MM.1S (cell line): ENCODE measurements around the gene RPS6KA2.

Experiments used
- CTCF ChIP-seq: fragments of 300-600 bp; sonication (generic); IDR thresholded peaks from 2 replicates; pipeline ENCODE4 v1.5.1; 2016; ENCODE audit warnings: antibody characterized with exemption, low read length, mixed read lengths
- EZH2 ChIP-seq: fragments of 300-600 bp; sonication (generic); optimal IDR thresholded peaks from 2 replicates; pipeline ENCODE3; 2017; ENCODE audit warnings: low read depth, mild to moderate bottlenecking, antibody characterized with exemption, low read length, mixed read lengths
- EZH2phosphoT487 ChIP-seq: fragments of 300-600 bp; sonication (generic); IDR thresholded peaks from 2 replicates; pipeline ENCODE4 v1.6.1; 2018; ENCODE audit warnings: antibody characterized with exemption, low read length

GRCh38 chr6:166525567-166525966, 101.5 kb downstream of the RPS6KA2 start:
- no peak for TF ChIP-seq EZH2phosphoT487
- no peak for TF ChIP-seq EZH2
- TF ChIP-seq CTCF: no peak
